HG03460 (cell line): ENCODE data around the gene ASTL.
"Not testable (repeated sequence)": the region's sequence is repeated elsewhere in the genome, so short reads cannot be mapped to it uniquely, and the experiment has no call there.

Source experiments
- ATAC-seq: cut with Tn5 transposase; IDR thresholded peaks from one replicate; pipeline ENCODE4 v1.9.1; 2021; ENCODE audit not compliant: unreplicated experiment

ASTL gene

GRCh38 chr2:96099861-96100798 lies 38.2 kb downstream of the ASTL start:
- ATAC-seq = no peak

- ATAC-seq = no peak
These were observed 39.3 kb downstream of the ASTL start for GRCh38 chr2:96098900-96099590.

- no peak for ATAC-seq
These were observed 40.1 kb downstream of the ASTL start for GRCh38 chr2:96097951-96098823.

GRCh38 chr2:96097441-96097840 lies 40.9 kb downstream of the ASTL start:
- ATAC-seq = no peak

- no peak for ATAC-seq
These were observed 43.1 kb downstream of the ASTL start for GRCh38 chr2:96095116-96095636.

- ATAC-seq = no peak
These were observed 44.8 kb downstream of the ASTL start for GRCh38 chr2:96093528-96093927.

GRCh38 chr2:96092951-96093350 lies 45.4 kb downstream of the ASTL start:
- ATAC-seq = no peak

- ATAC-seq = no peak
These were observed 45.8 kb downstream of the ASTL start for GRCh38 chr2:96092573-96092877.

- ATAC-seq = no peak
These were observed 46.4 kb downstream of the ASTL start for GRCh38 chr2:96091711-96092572.

GRCh38 chr2:96091141-96091710 lies 47.1 kb downstream of the ASTL start:
- no peak for ATAC-seq

- ATAC-seq = no peak
These were observed 47.9 kb downstream of the ASTL start for GRCh38 chr2:96090196-96090926.

GRCh38 chr2:96089356-96090195 lies 48.7 kb downstream of the ASTL start:
- ATAC-seq = no peak

GRCh38 chr2:96088340-96089335 lies 49.7 kb downstream of the ASTL start:
- no peak for ATAC-seq

- ATAC-seq = no peak
These were observed 51.2 kb downstream of the ASTL start for GRCh38 chr2:96087130-96087529.

GRCh38 chr2:96085541-96086355 lies 52.6 kb downstream of the ASTL start:
- ATAC-seq = no peak

GRCh38 chr2:96084858-96085518 lies 53.3 kb downstream of the ASTL start:
- ATAC-seq = not testable (repeated sequence)
